Lung microvascular endothelial cell (primary cell): ENCODE measurements around the gene TSTD1. TPM values are rescaled to one million over a fixed set of nuclear protein-coding genes. Genes with fewer than 3 reads are reported as not detected.
A peak's percentile ranks its signal among the peaks of the same experiment; 100 is the strongest.
"Not testable (repeated sequence)": the region's sequence is repeated elsewhere in the genome, so short reads cannot be mapped to it uniquely, and the experiment has no call there.

Source experiments
- DNase-seq, 2 donors: peaks; one replicate each; pipeline versions ENCODE4 v3.0.0 to v3.0.0-alpha.2; 2010; ENCODE audit warnings: low read depth in 2 of 2
- total RNA-seq: library from RNA; depleted of rRNA; stranded (reverse); fragments of >200 nt; gene quantifications from 2 replicates; pipeline ENCODE4 v1.2.1, GENCODE V29; 2014

Gene TSTD1
- total RNA-seq, 1 donor from 2014 or later, result 7.1 TPM

DNA sequence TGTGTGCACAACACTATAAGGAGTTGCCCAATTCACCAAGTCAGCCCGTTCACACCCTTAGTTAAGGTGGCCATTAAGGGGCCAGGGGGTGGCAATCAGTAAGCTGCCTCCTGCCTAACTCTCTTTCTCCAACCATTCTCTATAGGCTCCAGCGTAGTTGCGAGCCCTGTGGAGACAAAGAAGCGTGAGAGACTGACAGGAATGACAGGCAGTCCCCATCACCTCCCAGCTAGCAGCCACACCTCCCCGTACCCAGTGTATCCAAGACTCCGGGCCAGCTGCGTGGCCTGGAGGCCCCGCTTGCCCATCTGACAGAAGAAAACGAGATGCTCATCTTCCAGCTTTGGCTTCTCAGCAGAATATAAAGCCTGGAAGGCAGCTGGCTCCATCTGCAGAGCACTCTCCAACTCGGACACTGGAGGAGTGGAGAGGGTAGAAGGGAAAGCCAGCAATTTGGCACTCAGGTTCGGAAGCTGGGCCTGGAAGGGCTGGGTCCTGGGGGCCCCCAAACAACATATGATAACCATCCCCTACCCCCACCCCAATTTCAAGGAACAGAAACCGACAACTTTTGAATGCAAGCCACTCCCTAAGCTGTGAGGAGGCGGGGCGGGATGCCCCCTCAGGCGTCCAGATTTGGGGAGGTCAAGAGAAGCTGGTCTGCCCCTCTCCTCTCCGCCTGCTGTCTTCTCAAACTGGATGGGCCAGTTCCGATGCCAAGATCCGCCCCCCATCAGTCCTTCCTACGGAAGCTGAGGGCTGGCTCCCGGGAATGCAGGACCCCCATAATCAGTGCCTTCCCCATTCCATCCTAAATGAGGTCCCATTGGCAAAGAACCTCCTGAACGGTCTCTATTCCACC lies 872 bp downstream of the TSTD1 start:
- DNase-seq, result no peak

- DNase-seq, result no peak
Measured at GRCh38 chr1:161033751-161034150, 5.0 kb downstream of the TSTD1 start.

DNA sequence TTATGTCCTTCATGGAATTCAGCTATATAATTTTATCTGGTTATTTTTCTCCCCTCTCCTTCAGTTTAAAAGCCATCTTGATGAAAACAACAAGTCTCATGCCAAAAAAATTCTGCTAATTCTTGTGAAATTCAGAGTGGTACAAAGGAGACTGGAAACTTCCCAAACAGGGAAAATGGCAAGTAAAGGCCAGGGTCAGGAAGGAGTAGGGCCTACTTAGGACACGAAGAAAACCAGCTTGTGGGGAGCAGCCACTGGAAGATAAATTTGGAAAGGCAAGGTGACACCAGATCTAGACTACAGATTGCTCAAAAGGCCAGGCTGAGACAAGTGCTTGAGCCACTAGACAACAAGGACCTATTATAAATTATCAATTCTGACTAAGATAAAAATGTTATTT lies 6.4 kb downstream of the TSTD1 start:
- no peak for DNase-seq

DNA sequence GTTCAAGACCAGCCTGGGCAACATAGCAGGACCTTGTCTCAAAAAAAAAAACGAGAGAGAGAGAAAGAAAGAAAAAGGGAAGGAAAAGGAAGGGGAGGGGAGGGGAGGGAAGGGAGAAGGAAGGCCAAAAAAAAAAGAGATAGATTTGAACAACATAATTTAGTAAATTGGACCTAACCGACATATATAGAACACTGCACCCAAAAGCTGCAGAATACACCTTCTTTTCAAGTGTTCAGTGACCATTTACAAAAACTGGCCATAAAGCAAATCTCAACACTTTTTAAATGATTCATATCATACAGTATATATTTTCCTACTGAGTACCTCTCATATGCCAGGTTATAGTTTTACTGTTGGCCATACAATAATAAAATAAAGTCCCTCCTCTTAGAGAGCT lies 6.9 kb downstream of the TSTD1 start:
- no peak for DNase-seq

DNA sequence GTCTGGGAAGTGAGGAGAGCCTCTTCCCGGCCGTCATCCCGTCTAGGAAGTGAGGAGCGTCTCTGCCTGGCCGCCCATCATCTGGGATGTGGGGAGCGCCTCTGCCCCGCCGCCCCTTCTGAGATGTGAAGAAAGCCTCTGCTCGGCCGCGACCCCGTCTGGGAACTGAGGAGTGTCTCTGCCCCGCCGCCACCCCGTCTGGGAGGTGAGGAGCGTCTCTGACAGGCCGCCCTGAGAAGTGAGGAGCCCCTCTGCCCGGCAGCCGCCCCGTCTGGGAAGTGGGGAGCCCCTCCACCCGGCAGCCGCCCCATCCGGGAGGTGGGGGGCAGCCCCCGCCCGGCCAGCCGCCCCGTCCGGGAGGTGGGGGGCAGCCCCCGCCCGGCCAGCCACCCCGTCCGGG lies 9.3 kb downstream of the TSTD1 start:
- not testable (repeated sequence) for DNase-seq

DNA sequence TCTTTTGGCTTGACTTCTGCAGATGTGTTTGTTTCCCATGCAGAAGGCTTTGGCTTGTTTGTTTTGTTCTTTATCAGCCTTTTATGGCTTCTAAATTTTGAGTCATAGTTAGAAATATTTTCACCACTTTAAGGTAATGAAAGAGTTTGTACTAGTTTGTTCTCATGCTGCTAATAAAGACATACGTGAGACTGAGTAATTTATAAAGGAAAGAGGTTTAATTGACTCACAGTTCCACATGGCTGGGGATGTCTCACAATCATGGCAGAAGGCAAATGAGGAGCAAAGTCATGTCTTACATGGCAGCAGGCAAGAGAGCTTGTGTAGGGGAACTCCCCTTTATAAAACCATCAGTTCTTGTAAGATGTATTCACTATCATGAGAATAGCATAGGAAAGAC lies 11.8 kb downstream of the TSTD1 start:
- not testable (repeated sequence) for DNase-seq

DNA sequence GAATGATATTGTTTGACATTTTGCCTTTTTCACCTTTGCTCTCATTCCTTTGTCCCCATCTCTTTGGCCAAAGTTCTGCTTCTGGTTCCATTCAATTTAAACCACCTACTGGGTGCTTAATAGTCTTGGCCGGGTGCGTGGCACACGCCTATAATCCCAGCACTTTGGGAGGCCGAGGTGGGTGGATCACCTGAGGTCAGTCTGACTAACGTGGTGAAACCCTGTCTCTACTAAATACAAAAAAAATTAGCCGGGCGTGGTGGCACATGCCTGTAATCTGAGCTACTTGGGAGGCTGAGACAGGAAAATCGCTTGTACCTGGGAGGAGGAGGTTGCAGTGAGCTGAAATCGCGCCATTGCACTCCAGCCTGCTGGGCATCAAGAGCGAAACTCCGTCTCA lies 16.3 kb downstream of the TSTD1 start:
- DNase-seq, result not testable (repeated sequence)

DNA sequence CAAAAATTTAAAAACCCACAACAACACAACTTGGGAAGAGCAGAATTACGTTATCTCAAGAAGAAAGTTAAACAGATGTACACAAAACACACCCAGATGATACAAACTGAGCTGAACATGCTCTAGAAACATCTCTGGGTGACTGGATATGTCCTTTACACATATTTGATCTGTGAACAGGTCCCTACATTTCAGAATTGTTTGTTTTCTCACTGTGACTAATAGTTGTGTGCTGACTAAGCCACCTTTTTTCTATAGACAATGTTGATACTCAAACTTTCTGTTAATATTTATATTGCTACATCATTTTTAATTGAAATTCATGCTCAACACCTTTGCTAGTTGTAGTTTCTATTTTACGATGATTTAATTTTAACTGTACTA lies 16.8 kb downstream of the TSTD1 start:
- no peak for DNase-seq

- DNase-seq, result peak; percentile 70 to 84
Measured at GRCh38 chr1:161021165-161021969, 17.4 kb downstream of the TSTD1 start.

GRCh38 chr1:161020509-161021164 lies 18.1 kb downstream of the TSTD1 start, which contains the start of gene F11R:
TSS of gene F11R (minus strand) at chr1:161021152. CDS start at chr1:161021073, 79 bp downstream.
- peak; percentile 78 to 85 for DNase-seq

DNA sequence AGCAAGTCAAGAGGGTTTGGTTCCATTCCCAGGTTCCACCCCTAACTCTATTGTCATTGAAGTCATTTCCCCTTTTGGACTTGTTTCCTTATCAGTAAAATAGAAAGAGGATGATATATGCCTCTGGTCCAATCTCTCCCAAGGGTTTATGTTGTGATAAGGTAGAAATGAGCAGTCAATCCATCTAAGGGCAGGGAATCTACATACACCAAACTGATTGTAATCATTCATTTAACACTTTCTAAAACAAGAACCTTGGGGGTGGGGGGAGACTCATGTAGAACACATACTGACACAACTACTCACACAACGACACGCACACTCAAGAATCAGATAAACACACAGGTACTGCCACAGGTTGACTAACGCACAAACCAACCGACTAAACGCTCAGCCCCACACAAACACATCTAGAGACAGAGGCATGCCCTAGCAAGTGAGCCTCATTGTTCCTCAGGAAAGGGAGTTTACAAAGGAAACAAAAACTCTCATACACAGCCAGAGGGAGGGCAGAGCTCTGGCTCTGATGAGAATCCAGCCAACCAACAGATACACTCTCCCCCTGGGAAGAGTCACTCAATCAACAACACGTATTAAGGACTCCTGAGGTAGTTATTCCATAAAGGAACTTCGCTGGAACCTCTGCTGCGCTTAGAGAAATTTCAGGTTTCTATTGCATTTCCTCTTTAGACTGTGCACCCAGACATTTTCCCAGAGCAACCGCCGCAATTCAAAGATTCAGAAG lies 18.8 kb downstream of the TSTD1 start:
- DNase-seq, result peak; percentile 85 to 89

- DNase-seq, result not testable (repeated sequence)
Measured at GRCh38 chr1:161019111-161019660, 19.6 kb downstream of the TSTD1 start.

- no peak for DNase-seq
Measured at GRCh38 chr1:161018631-161018930, 20.2 kb downstream of the TSTD1 start.

DNA sequence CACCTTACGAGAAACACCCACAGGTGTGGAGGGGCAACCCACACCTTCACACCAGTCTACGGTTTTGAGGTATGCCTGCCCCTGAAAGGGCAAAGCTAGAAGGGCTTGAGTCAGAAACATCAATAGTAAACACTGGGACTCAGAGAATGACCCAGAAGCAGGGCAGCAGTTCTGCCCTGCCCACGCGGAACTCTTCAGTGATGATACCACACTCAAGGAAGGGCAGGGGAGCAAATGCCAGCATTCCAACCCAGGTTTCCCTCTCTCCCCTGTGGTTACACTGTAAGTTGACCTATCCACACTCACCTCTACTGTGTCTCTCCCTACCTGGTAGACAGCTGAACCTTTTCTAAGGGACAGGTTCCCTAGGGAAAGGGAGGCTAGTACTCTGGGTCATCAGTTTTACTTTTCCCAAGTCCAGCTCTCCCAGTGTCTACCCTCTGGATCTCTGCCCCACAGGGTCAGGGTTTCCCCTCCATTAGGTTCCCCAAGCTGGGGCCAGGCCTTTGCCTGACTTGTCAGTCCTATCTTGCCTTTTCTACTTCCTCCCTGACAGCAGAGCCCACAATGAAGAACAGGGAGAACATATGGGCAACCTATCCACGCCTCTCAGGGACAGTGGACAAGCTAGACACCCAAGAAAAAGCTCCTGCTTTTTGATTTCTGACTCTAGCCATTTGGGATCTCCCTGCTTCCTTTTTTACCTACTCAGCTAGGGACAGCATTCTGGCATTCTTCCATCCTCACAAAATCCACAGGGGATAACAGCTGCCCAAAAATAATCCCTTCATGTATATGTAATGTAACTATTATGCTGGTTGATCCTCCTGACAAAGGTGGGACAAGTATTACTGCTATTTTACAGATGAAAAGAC lies 20.8 kb downstream of the TSTD1 start:
- no peak for DNase-seq

DNA sequence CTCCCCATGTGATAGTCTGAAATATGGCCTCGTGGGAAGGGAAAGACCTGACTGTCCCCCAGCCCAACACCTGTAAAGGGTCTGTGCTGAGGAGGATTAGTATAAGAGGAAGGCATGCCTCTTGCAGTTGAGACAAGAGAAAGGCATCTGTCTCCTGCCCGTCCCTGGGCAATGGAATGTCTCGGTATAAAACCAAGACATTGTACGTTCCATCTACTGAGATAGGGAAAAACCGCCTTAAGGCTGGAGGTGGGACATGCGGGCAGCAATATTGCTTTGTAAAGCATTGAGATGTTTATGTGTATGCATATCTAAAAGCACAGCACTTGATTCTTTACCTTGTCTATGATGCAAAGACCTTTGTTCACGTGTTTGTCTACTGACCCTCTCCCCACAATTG lies 21.6 kb downstream of the TSTD1 start:
- not testable (repeated sequence) for DNase-seq

DNA sequence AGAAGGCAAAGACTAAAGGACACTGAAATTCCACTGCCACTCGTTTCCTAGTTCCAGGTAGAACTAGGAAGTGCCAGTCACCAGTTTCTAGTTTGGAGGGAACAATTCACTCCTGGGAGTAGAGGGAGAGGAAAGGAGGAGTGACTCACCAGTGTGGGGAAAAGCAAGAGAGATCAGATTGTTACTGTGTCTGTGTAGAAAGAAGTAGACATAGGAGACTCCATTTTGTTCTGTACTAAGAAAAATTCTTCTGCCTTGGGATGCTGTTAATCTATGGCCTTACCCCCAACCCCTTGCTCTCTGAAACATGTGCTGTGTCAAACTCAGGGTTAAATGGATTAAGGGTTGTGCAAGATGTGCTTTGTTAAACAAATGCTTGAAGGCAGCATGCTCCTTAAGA lies 22.1 kb downstream of the TSTD1 start:
- DNase-seq, result peak; percentile 31 to 56

DNA sequence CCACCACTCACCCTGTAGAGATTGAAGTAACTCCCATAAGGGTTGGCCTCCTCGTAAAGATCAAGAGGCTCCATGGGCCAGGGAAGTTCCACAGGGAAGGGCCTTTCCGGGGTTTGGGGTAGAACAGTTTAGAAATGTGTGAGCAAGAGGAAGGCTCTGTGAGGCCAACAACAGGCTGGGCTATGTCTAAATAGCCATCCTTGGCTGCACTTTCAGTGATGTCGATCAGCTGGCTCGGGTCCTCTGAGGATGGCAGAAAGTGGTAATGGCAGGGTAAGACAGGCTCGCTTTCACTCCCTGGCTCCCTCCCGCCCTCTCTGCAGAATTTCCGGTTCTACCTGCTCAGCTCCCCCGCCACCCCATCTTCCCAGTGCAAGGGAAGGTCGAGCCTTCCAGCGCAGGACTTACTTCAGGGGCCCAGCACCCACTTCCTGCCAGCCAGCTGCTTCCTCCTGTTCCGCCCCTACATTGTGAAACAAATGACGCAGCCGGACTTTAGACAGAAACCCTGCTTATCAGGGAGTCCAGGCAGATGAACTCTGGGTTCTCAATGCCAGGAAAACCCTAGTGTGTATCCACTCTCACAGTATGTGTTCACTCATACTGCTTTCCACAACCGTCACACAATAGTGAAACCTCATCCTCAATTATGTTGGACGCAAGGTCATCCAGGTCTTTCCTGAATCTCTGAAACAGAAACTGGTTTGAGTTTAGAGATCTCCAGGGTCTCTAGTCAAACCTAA lies 25.1 kb downstream of the TSTD1 start:
- peak; percentile 99 to 100 for DNase-seq

DNA sequence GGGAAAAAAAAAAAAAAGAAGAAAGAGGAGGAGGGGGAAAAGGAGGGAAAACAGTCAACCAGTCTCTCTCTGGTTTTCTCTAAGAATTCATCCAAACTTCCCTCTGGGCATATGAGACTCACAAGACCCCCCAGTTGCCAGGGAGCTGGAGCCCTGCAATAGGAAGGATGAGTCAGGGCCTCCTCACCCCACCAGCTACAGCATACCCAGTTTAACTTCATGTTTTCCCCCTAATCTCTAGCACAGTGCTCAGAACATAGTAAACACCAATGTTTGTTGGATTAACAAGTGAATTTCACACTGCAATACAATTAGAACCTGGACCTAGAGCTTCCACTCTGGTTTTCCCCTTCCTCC lies 25.7 kb downstream of the TSTD1 start:
- DNase-seq, result peak; percentile 57 to 84

DNA sequence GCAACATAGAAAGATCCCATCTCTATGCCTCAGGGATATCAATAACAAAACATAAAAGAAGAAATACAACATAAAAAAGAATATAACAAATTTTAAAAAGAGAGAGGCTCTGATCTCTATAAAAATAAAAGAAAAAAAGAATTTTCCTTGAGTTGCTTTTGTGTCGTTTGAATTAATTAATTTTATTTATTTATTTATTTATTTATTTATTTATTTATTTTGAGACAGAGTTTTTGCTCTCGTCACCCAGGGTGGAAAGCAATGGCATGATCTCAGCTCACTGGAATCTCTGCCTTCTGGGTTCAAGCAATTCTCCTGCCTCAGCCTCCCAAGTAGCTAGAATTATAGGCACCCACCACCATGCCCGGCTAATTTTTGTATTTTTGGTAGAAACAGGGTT lies 26.3 kb downstream of the TSTD1 start:
- DNase-seq, result no peak
